Measurements from ENCODE around the gene STMP1. TPM values are rescaled to one million over a fixed set of nuclear protein-coding genes. Genes with fewer than 3 reads are reported as not detected.

Gene STMP1
- total RNA-seq, 2 donors from 2014 or later = 25.7 to 27.4 TPM

DNA sequence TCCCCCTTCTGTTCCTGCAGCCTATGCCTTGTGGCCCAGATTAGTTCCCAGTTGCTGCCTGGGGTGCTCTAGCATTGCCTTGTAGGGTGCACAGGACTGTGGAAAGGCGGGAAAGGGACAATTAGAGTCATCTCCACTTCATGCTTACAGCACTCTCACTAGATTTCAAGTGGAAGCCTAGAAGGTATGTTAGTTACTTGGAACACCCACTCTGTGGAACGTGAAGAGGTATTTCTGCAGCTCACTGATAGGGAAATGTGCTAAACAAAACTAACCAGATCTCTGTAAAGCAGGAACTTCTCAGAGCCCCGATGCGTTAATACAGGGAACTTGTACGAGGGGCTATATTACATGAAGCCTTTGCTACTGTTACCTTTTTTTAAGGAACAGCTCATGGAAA, 19.4 kb downstream of the STMP1 start:
- no peaks in the 10 kb centered on the region for H3K9me3 ChIP-seq
- no peak for DNase-seq
- H3K4me3 ChIP-seq = no peak overlapping the region
- no peaks in the 10 kb centered on the region for H3K27me3 ChIP-seq
- no peaks in the 10 kb centered on the region for H3K36me3 ChIP-seq
- H3K27ac ChIP-seq = no peak overlapping the region
- no peak overlapping the region for H3K9ac ChIP-seq (ENCODE audit: low read depth in 2 of 2, low read length in 2 of 2)
- intact Hi-C loops (cut with DNase I) = no loop called here
- no peaks in the 10 kb centered on the region for H3K4me1 ChIP-seq
- TF ChIP-seq, protein P1, sequence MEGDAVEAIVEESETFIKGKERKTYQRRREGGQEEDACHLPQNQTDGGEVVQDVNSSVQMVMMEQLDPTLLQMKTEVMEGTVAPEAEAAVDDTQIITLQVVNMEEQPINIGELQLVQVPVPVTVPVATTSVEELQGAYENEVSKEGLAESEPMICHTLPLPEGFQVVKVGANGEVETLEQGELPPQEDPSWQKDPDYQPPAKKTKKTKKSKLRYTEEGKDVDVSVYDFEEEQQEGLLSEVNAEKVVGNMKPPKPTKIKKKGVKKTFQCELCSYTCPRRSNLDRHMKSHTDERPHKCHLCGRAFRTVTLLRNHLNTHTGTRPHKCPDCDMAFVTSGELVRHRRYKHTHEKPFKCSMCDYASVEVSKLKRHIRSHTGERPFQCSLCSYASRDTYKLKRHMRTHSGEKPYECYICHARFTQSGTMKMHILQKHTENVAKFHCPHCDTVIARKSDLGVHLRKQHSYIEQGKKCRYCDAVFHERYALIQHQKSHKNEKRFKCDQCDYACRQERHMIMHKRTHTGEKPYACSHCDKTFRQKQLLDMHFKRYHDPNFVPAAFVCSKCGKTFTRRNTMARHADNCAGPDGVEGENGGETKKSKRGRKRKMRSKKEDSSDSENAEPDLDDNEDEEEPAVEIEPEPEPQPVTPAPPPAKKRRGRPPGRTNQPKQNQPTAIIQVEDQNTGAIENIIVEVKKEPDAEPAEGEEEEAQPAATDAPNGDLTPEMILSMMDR (IDR thresholded peaks at IDR 0.05) = no peak

DNA sequence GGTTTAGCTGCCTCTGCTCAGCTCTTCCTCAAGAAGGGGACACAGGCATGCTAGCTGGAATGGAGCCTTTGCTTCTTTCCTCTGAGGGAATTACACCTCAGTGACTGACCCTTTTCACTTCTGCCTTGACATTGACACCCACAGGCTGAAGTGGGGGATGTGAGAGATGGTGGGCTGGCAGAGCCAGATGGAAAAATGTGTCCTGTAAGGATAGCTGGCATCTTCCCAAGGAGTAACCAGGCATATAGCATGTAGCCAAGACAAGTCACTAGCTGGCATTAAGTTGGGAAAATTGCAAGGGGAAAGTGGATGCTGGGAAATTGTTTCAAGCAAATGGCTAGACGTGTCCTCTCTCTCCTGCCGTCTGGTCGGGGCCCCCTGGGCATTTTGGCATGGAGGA, 19.9 kb downstream of the STMP1 start:
- Histone ChIP-seq H3K9me3 (no peaks in the 10 kb centered on the region), H3K27me3 (no peaks in the 10 kb centered on the region), H3K4me3 (no peak overlapping the region), H3K27ac (no peak overlapping the region), H3K4me1 (no peaks in the 10 kb centered on the region), H3K9ac (ENCODE audit: low read depth in 2 of 2, low read length in 2 of 2) (no peak overlapping the region), H3K36me3 (no peaks in the 10 kb centered on the region)
- intact Hi-C loops (cut with DNase I) = no loop called here
- no peak for DNase-seq
- TF ChIP-seq, protein P1 (IDR thresholded peaks at IDR 0.05) = no peak

DNA sequence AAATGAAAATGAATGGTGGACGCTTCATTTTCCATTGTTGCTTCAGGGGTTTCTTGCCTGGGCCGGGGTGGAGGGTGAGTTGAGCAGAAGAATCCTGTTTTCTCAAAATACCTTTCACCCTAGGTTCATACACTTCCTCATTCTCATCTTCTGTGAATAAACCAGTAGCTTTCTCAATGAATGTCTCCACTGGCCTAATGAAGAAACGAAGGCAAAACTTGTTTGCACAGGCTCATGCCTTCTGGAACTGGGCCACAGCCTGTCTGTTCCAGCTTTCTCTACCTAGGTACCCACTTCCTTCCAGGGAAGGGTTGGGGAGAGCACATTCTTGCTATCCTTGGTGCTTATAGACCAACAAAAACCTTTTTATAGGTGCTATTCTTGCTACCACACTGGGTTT, 21.3 kb downstream of the STMP1 start:
- Histone ChIP-seq H3K27ac (no peak overlapping the region), H3K4me3 (no peak overlapping the region), H3K36me3 (no peaks in the 10 kb centered on the region), H3K27me3 (no peaks in the 10 kb centered on the region), H3K4me1 (no peaks in the 10 kb centered on the region), H3K9me3 (no peaks in the 10 kb centered on the region), H3K9ac (ENCODE audit: low read depth in 2 of 2, low read length in 2 of 2) (no peak overlapping the region)
- intact Hi-C loops (cut with DNase I) = no loop called here
- TF ChIP-seq, protein P1 (IDR thresholded peaks at IDR 0.05) = no peak
- DNase-seq = no peak

DNA sequence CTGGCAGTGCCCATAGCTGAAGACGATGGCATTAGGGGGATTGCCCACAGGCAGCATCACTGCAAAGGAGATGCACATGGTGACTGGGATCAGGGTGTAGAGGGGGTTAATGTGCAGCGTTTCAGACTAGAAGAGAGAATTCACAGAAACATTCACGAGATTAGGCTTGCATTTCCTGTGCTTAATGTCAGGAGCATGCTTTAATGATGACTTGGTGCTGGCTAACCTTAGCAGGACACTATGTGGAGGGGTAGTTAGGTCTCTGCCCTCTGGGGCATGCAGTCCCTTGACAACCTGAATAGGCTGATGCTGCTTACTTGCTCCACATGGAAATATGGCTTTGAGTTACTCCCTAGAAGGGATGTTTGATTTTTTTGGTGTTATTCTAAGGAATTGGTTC, 21.8 kb downstream of the STMP1 start:
- H3K27me3 ChIP-seq = no peaks in the 10 kb centered on the region
- TF ChIP-seq, protein P1 (IDR thresholded peaks at IDR 0.05) = no peak
- no peak overlapping the region for H3K27ac ChIP-seq
- no peak overlapping the region for H3K9ac ChIP-seq (ENCODE audit: low read depth in 2 of 2, low read length in 2 of 2)
- intact Hi-C loops (cut with DNase I) = no loop called here
- DNase-seq = no peak
- no peaks in the 10 kb centered on the region for H3K9me3 ChIP-seq
- no peaks in the 10 kb centered on the region for H3K36me3 ChIP-seq
- H3K4me1 ChIP-seq = no peaks in the 10 kb centered on the region
- H3K4me3 ChIP-seq = no peak overlapping the region

DNA sequence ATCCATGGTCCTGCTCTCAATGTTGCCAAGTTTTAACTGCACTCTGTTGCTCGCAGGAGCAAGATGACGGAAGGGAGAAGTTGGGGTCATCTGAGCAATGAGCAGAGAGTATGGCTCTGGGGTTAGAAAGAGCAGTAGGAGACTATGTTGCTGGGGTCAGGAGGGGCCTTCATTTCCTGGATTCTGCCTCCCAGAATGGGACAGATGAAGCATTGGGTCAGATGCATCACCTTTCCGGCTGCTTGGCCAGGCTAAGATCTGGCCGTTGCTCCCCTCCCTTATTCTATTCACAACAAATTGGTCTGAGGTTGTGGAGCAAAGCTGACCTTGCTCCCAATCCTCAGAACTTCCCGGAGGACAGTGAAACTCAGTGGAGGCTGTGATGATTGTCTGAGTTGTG, 22.4 kb downstream of the STMP1 start:
- intact Hi-C loops (cut with DNase I) = no loop called here
- no peak for DNase-seq
- TF ChIP-seq, protein P1 (IDR thresholded peaks at IDR 0.05) = no peak
- no peaks in the 10 kb centered on the region for H3K9me3 ChIP-seq
- no peaks in the 10 kb centered on the region for H3K36me3 ChIP-seq
- H3K4me3 ChIP-seq = no peak overlapping the region
- H3K9ac ChIP-seq (ENCODE audit: low read depth in 2 of 2, low read length in 2 of 2) = no peak overlapping the region
- H3K4me1 ChIP-seq = no peaks in the 10 kb centered on the region
- H3K27me3 ChIP-seq = no peaks in the 10 kb centered on the region
- no peak overlapping the region for H3K27ac ChIP-seq
